ENCODE data around the gene CAMK2N1. TPM values are rescaled to one million over a fixed set of nuclear protein-coding genes. Genes with fewer than 3 reads are reported as not detected.
A peak's percentile ranks its signal among the peaks of the same experiment; 100 is the strongest.

Gene CAMK2N1
- total and polyA plus RNA-seq, 2 of the 13 experiments (the other 11 are each of a cell fraction or from before 2014, with no cell fraction given): 38.0 to 38.6 TPM

GRCh38 chr1:20486457-20487235 is 636 bp upstream of the CAMK2N1 start (continued):
- TF ChIP-seq BCL3 (CRISPR knock-in tag; IDR thresholded peaks at IDR 0.05): no peak; the same call in 1 of the 2 replicates
- no peak for TF ChIP-seq PCBP2 (optimal IDR thresholded peaks at IDR 0.05; ENCODE audit: low read depth, low read length, poor library complexity, severe bottlenecking)
- TF ChIP-seq YEATS4 (CRISPR knock-in tag; IDR thresholded peaks at IDR 0.05; ENCODE audit: borderline replicate concordance): peak; percentile 90
- TF ChIP-seq NCOA1 (CRISPR knock-in tag; IDR thresholded peaks at IDR 0.05): no peak
- no peak for TF ChIP-seq POLR2AphosphoS2 (IDR thresholded peaks at IDR 0.05; ENCODE audit: low read depth, low read length)
- TF ChIP-seq ZNF350 (CRISPR knock-in tag; IDR thresholded peaks at IDR 0.05; ENCODE audit: borderline replicate concordance, low read depth): peak; percentile 41; the same call in 1 of the 2 replicates
- TF ChIP-seq CSRNP2 (CRISPR knock-in tag; conservative IDR thresholded peaks at IDR 0.05; ENCODE audit: low read depth): no peak
- peak; percentile 96 for TF ChIP-seq ARID2 (CRISPR knock-in tag; IDR thresholded peaks at IDR 0.05; ENCODE audit: borderline replicate concordance)
- TF ChIP-seq TFDP2 (CRISPR knock-in tag; IDR thresholded peaks at IDR 0.05): peak; percentile 52
- TF ChIP-seq SMAD9 (CRISPR knock-in tag; IDR thresholded peaks at IDR 0.05): no peak
- TF ChIP-seq ZNF709 (CRISPR knock-in tag; IDR thresholded peaks at IDR 0.05): 0 out of 2 replicates have a peak, but pooled peaks have one; percentile 59
- no peak for TF ChIP-seq ZNF383 (CRISPR knock-in tag; IDR thresholded peaks at IDR 0.05; ENCODE audit: borderline replicate concordance)
- no peak for TF ChIP-seq MAFF (IDR thresholded peaks at IDR 0.05; ENCODE audit: low read depth, low read length)
- peak; percentile 74 for TF ChIP-seq GATAD2A (CRISPR knock-in tag; IDR thresholded peaks at IDR 0.05)
- TF ChIP-seq MYNN (CRISPR knock-in tag; IDR thresholded peaks at IDR 0.05; ENCODE audit: low read depth): no peak
- TF ChIP-seq SSRP1 (CRISPR knock-in tag; IDR thresholded peaks at IDR 0.05): no peak
- no peak for TF ChIP-seq TERF1 (CRISPR knock-in tag; IDR thresholded peaks at IDR 0.05)
- TF ChIP-seq ZNF333 (CRISPR knock-in tag; IDR thresholded peaks at IDR 0.05; ENCODE audit: borderline replicate concordance): peak; percentile 60; the same call in 1 of the 2 replicates
- TF ChIP-seq ZNF652 (CRISPR knock-in tag; IDR thresholded peaks at IDR 0.05; ENCODE audit: borderline replicate concordance, low read depth): no peak
- TF ChIP-seq ZNF530 (CRISPR knock-in tag; IDR thresholded peaks at IDR 0.05; ENCODE audit: low read depth): no peak
- no peak for TF ChIP-seq MBNL3 (CRISPR knock-in tag; conservative IDR thresholded peaks at IDR 0.05)
- no peak for TF ChIP-seq ZNF598 (CRISPR knock-in tag; IDR thresholded peaks at IDR 0.05; ENCODE audit: borderline replicate concordance)
- peak; percentile 94 for TF ChIP-seq HINFP (CRISPR knock-in tag; IDR thresholded peaks at IDR 0.05; ENCODE audit: low read depth)
